NCI-H2081 (cell line): ENCODE data around the gene KCNK10.

Experiments used
- DNase-seq, 2 experiments: peaks; one replicate each; lab custom pipeline; 2025; lab: John Stamatoyannopoulos, UW

KCNK10 gene, protein sequence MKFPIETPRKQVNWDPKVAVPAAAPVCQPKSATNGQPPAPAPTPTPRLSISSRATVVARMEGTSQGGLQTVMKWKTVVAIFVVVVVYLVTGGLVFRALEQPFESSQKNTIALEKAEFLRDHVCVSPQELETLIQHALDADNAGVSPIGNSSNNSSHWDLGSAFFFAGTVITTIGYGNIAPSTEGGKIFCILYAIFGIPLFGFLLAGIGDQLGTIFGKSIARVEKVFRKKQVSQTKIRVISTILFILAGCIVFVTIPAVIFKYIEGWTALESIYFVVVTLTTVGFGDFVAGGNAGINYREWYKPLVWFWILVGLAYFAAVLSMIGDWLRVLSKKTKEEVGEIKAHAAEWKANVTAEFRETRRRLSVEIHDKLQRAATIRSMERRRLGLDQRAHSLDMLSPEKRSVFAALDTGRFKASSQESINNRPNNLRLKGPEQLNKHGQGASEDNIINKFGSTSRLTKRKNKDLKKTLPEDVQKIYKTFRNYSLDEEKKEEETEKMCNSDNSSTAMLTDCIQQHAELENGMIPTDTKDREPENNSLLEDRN

GRCh38 chr14:88323086-88323522 lies at the start of gene KCNK10:
Gene KCNK10, minus strand, starts transcription at chr14:88323269. Its CDS starts 471 bp downstream, at chr14:88322798.
- DNase-seq: peak in 1 of 2 experiments; percentile 42

DNA sequence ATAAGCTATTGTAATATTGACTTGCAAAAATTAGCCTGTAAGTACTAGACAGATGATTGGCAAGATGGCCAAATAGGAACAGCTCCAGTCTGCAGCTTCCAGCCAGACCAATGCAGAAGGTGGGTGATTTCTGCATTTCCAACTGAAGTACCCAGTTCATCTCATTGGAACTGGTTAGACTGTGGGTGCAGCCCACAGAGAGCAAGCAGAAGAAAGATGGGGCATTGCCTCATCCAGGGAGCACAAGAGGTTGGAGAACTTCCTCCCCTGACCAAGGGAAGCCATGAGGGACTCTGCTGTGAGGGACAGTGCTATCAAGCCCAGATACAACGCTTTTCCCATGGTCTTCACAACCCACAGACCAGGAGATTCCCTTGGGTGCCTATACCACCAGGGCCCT lies 46.4 kb upstream of the KCNK10 start:
- DNase-seq: no peak

GRCh38 chr14:88364710-88365413 lies 41.8 kb upstream of the KCNK10 start:
- DNase-seq: no peak

DNA sequence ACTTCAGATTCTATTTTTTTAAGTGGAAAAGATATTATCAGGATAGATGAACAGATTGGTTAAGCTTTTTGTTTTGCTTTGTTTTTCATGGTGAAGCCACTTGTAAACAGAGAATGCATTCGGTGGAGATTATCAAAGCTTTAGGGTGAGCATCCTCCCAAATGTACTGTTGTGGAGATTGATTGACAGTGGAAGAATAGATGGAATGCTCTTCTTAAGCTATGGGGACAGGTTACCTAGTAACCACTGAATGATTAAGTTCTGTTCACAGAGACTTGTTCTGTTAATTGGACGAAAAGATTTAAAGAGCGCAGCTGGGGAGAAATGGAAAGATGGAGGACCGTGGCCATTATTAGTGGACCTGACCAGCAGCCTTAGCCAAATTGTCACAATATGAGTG lies 40.6 kb upstream of the KCNK10 start:
- DNase-seq: no peak

DNA sequence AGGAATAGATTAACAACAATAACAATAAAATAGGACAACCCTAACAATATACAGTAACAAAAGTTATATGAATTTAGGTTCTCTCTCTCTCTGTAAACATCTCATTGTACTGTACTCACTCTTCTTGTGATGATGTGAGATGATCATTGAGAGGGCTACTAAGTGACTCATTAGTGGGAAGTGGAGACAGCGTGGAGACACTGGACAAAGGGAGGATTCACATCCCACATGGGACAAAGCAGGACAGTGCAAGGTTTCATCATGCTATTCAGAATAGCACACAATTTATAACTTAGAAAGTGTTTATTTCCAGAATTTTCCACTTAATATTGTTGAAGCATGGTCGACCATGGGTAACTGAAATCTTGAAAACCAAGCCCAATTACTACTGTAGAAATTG lies 36.4 kb upstream of the KCNK10 start:
- DNase-seq: no peak

DNA sequence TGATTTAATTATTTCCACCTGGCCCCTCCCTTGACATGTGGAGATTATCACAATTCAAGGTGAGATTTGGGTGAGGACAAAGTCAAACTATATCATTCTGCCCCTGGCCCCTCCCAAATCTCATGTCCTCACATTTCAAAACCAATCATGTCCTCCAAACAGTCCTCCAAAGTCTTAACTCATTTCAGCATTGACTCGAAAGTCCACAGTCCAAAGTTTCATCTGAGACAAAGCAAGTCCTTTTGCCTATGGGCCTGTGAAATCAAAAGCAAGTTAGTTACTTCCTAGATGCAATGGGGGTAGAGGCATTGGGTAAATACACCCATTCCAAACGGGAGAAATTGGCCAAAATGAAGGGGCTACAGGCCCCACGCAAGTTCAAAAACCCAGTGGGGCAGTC lies 31.3 kb upstream of the KCNK10 start:
- DNase-seq: no peak

GRCh38 chr14:88352698-88353097 lies 29.6 kb upstream of the KCNK10 start:
- peak; percentile 17 to 54 for DNase-seq

GRCh38 chr14:88351966-88352691 lies 29.1 kb upstream of the KCNK10 start:
- peak in 1 of 2 experiments; percentile 40 for DNase-seq

DNA sequence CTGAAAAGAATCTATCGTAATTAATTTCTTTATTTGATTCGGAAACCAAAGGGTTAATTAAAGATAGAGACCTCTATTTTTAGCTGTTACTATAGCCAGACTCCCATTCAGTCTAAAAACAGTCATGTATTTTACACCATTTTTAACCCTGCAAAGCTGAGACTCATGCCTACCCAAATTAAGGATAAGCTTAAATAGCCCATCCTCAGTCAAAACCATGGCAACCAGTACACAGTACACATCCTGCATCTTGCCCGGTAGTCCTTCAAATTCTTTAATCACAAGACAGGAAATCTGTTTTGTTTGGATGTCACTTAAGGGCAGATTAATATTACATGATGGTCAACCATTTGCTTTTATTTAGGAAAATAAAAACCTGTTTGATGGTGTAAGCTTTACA lies 25.5 kb upstream of the KCNK10 start:
- DNase-seq: no peak

DNA sequence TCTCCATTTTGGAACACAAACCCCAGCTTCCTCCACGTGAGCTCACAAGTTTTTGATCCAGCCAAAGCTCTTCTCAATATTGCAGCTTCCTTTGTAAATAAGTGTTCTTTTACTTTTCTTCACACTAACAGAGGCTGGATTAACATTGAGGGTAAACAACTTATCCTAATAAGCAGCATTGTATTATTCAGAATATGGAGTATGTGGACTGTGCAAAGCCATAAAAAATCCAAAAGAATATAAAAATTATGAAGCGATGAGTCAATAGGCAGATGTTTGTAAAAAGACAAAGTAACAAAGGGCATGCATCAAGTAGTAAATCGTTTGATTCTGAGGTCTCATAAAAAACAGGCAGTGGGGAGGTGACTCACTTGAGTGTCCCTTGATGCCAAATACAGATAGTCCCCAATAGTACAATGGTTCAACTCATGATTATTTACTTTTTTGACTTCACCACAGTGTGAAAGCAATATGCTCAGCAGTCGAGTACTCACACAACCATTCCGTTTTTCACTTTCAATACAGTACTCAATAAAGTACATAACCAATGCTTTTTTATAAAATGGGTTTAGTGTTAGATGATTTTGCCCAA lies 23.1 kb upstream of the KCNK10 start:
- no peak for DNase-seq

DNA sequence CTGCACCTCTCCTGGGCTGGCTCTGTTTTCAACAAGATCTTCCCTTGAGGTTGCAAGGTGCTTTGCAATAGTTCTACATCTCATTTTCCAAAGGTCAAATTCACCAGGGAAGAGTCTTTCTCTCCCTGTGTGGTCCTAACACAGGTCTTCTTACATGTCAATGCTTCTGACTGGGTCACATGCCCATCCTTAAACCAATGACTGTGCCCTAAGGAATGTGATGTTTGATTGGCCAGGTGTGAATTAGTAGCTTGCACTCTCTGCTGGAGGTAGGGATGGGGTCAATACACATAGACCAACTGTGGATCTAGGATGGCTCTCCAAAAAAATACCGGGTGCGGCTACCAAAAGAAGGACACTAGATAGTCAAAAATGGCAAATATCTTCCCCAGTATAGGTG lies 19.9 kb upstream of the KCNK10 start:
- no peak for DNase-seq

DNA sequence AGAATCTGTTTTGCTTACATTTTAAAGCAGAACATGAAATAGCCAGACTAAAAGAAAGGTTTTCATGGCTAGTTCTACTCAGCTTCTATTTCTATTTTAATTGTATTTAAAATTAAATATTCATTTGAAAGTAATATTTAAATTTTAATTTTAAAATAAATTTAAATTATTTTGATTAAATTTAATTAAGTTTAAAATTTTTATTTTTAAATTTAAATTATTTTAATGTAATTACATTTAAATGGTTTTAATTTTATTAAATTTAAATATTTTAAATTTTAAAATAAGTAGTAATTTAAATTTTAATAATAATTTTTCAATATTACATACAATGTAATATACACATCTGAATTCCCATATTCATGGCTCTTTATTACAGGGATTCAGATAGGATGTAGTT lies 17.3 kb upstream of the KCNK10 start:
- DNase-seq: no peak

- no peak for DNase-seq
Measured at GRCh38 chr14:88333036-88333435, 10.0 kb upstream of the KCNK10 start.

DNA sequence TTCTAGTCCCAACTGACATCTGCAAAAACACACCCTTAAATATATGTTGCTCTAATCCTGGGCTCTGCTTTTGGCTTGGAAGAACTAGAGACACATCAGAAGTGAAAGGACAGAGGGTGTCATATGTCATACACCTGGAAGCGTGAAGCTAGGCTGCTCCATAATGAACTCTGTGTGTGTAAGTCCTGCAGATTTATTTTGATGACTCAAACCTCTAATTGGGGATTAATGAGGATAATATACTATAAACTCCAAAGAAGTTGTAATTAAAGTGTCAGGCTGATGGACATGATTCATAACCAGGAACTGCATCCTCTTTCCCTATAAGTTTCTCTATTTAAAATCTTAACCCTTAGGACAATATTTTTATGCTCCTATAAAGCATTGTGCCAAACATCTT lies 4.4 kb upstream of the KCNK10 start:
- no peak for DNase-seq

DNA sequence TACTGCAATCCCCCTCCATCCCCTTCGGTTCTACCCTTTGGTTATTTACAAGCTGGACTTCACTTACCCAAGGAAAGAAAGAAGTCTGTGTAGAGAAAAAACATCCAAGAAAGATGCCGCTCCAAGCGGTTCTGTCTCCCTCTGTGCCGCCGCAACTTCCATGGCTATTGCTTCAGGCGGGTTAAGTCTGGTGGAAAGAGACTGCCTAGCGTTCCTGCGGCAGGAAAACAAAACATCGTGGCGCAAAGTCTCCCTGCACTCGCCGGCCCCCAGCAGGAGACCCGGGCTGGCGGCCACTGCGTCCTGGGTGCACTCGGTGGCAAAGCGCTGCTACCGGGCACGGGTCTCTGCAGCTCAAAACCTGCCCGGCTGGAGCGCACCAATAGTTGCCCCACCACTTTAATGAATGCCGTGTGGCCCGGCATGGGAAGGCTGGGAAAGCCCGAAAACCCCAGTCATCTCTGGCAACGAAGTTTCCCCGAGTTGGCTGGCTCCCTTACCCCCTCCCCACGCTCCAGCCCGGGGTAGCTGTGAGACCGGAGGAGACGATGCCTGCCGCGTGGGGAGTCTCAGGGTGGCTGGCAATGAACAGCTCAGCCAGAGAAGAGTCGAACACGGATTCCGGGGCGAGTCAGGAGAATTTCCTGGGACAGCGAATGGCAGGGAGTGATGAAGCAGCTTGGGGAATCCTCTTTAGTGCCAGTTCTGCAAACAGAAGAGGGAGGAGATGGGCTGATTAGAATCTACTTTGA lies 3.5 kb upstream of the KCNK10 start:
- DNase-seq: peak in 1 of 2 experiments; percentile 13

DNA sequence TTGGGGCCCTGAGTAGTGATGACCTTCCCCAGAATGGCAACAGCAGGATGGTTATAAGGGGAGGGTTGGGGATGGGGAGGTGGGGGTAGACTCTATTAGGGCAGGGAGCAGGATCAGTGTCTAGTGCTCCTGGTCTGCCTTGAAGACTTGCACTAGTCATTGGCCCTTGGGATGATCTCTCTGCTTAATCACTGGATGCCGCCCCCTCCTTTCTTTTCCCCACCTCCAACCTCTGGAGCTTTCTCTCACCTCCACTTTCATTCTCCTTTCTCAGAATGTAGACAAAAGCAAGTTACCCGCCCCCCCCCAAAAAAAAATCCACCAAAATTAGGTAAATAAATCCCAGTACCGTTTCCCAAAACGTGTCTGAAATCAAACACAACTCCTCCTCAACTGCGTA lies 2.8 kb upstream of the KCNK10 start:
- no peak for DNase-seq

DNA sequence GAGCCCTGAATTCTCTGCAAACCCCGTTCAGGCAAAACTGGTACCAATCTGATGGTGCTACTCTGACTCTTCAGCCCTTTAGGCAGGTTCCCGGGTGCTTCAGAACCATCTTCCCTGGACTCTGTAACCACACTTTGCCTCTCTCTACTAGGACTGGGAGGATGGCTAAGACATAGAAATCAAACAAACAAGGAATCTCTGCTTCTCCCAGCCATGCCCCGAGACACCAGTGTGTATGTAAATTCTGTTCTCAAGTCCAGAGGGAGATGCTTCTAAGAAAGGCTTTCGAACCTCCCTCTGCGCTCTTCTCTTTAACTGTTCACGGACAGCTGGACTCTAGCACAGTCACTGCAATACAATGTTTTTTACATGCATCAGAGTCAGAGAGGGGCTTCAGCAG lies 1.9 kb upstream of the KCNK10 start:
- no peak for DNase-seq

DNA sequence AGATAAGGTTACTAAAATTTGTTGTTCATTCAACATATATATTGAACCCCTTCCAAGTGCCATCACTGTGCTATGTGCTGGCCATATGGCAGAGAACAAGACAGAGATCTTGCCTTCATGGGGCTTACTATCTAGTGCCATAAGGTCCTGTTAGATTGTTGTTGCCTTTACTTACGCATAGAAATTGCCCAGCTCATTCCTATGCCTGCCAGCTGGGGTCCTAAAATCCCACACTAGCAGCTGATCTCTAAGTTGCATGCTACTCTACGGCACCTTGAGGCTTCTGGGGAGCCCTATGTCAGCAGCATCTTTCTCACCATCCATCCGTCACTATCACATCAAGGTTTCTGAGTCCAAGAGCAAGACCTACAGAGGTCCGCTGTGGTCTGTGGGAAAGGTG lies 1.4 kb upstream of the KCNK10 start:
- no peak for DNase-seq

DNA sequence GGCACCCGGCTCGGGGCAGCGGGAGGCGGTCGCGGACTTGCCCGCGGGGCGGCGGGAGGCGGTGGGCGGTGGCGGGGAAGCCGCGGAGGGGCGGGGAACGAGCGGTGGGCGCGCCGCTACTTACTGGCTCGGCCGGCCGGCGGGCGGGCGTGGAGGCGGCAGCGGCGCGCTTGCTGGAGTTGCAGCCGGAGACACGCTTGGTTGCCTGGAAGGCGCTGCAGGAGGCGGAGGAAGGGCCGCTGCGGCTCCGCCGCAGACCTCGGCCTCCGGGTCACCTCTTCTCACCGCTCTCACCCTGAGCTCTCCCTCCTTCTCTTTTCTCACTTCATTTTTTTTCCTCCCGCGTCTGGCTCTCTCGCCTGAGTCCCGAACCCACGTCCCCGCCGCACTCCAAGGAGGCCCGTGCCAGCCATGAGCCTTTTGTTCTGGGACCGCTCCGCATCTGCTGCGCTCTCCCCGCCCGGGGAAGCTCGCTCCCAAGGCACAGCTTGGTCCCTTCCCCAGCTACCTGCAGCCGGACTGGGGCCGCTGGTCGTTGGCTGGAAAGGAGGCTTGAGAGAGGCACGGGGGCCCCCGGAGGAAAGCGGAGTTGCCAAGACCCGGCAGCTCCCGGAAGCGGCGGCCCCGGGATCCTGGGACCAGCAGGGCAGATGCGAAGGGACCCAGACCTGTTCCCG lies 592 bp upstream of the KCNK10 start:
- peak; percentile 42 to 54 for DNase-seq

GRCh38 chr14:88322504-88323085 lies 474 bp downstream of the KCNK10 start:
- DNase-seq: no peak
